ENCODE data around the gene ZCCHC12.

ZCCHC12 gene

DNA sequence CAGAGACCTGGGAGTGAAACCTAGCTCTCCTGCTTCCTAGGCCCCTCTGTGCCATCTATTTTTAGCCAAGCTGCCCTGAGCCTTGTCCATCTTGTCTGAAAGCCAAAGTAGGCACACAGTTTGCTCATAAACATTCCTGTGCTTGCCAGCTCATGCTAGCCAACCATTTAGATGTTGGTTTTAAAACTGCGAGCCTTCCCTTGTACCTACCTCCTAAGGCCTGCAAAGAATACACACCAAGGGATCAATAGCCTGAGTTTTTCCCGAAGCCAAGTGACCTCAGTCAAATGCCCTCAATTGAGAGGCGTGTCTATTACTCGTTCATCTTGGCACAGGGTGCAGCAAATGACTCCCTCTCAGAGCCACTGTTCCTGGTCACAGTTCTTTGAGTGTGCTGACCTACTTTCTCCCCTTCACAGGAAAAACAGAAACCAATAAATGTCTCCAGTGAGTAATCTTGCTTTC, 48.5 kb downstream of the ZCCHC12 start:
- no peak for DNase-seq

Data from SIG-M5 (cell line).